GM12878 (cell line): Measurements from ENCODE around the gene DNHD1.

Experiments
- CTCF ChIP-seq, 3 experiments: IDR thresholded peaks in 2 of 3; conservative IDR thresholded peaks in 1 of 3; 2 replicates each; pipeline ENCODE4 v1.5.1; 2011; ENCODE audit warnings: low read depth in 3 of 3, low read length in 3 of 3, mild to moderate bottlenecking in 3 of 3, control low read depth in 2 of 3, moderate library complexity in 2 of 3, inconsistent platforms in 1 of 3, mixed read lengths in 1 of 3; ENCODE audit not compliant: control insufficient read depth in 2 of 3, insufficient read depth in 1 of 3; ENCODE audit errors: extremely low read depth in 1 of 3
- EZH2 ChIP-seq: IDR thresholded peaks from 2 replicates; pipeline ENCODE4 v1.6.1; 2012; ENCODE audit warnings: low read depth, mild to moderate bottlenecking, control low read depth, inconsistent platforms, low read length, borderline replicate concordance; ENCODE audit not compliant: control insufficient read depth
- JUNB ChIP-seq: IDR thresholded peaks from 2 replicates; pipeline ENCODE4 v1.6.1; 2016; ENCODE audit warnings: antibody characterized with exemption, mild to moderate bottlenecking
- NFYB ChIP-seq: IDR thresholded peaks from 2 replicates; pipeline ENCODE4 v1.6.1; 2011; ENCODE audit warnings: low read depth, mild to moderate bottlenecking, low read length, improper control_type of control experiment, moderate library complexity; ENCODE audit not compliant: insufficient read depth
- POLR2AphosphoS5 ChIP-seq: IDR thresholded peaks from 2 replicates; pipeline ENCODE4 v1.6.1; 2011; ENCODE audit warnings: mild to moderate bottlenecking, low read length, inconsistent platforms
- RELA ChIP-seq: fragments of 450-650 bp; IDR thresholded peaks from 2 replicates; pipeline ENCODE4 v1.8.0; 2014; ENCODE audit warnings: borderline replicate concordance; ENCODE audit not compliant: partially characterized antibody
- SP1 ChIP-seq: IDR thresholded peaks from one replicate; pipeline ENCODE4 v1.6.1; 2011; ENCODE audit warnings: low read depth, low read length
- USF2 ChIP-seq: IDR thresholded peaks from 2 replicates; pipeline ENCODE4 v1.6.1; 2011; ENCODE audit warnings: low read depth, low read length, improper control_type of control experiment, borderline replicate concordance

GRCh38 chr11:6498121-6498520 lies 1.0 kb downstream of the DNHD1 start:
- TF ChIP-seq CTCF (IDR thresholded peaks at IDR 0.05 in 2 of 3, conservative IDR thresholded peaks at IDR 0.05 in 1 of 3; ENCODE audit: control insufficient read depth in 2 of 3, extremely low read depth in 1 of 3, insufficient read depth in 1 of 3, low read depth in 3 of 3, low read length in 3 of 3) (no peak), JUNB (no peak), NFYB (no peak), RELA (no peak), POLR2AphosphoS5 (no peak), EZH2 (no peak), USF2 (no peak), SP1 (no peak)
